Measurements from ENCODE around the gene OSBPL2. TPM values are rescaled to one million over a fixed set of nuclear protein-coding genes. Genes with fewer than 3 reads are reported as not detected.

The OSBPL2 gene
- total RNA-seq, 2 experiments from 2014 or later = 52.8 to 54.4 TPM

DNA sequence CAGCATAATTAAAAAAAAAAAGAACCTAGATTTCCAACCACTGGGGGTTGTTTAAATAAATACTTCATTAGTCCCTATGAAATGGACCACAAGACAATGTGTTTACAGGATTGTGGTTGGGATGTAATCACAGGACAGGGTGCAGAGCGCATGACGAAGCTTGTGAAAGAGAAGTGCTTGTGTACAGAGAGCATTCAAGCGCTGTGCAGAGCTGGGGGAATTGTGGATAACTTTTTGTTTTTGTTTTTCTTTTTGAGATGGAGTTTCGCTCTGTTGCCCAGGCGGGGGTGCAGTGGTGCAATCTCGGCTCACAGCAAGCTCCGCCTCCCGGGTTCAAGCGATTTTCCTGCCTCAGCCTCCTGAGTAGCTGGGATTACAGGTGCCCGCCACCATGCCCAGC lies 106.5 kb downstream of the OSBPL2 start:
- Histone ChIP-seq H3K9me3 (ENCODE audit: control insufficient read depth in 1 of 2, insufficient read depth in 1 of 2, low read length in 2 of 2) (peaks cover 0 to 27% of the 10 kb centered on the region in 2 experiments), H3K4me1 (ENCODE audit: insufficient read depth, low read length) (no peaks in the 10 kb centered on the region), H3K4me3 (ENCODE audit: low read length) (no peak overlapping the region), H3K27me3 (ENCODE audit: control insufficient read depth in 1 of 2, insufficient read depth in 2 of 2, low read length in 2 of 2) (no peaks in the 10 kb centered on the region), H3K27ac (ENCODE audit: low read depth in 1 of 2, low read length in 2 of 2) (no peak overlapping the region), H3K36me3 (ENCODE audit: insufficient read depth, low read length) (no peaks in the 10 kb centered on the region)
- Mint-ChIP-seq H3K36me3 (ENCODE audit: low read depth) (no peaks in the 10 kb centered on the region), H3K9me3 (peaks cover 3% of the 10 kb centered on the region), H3K4me1 (ENCODE audit: low read depth) (no peaks in the 10 kb centered on the region), H3K27ac (no peak overlapping the region), H3K4me3 (no peak overlapping the region), H3K27me3 (peaks cover 3% of the 10 kb centered on the region)
- DNase-seq (no peak), ATAC-seq (ENCODE audit: poor library complexity) (no peak)
- CTCF ChIA-PET = no interaction called here
- POLR2A ChIA-PET = no interaction called here
- TF ChIP-seq, protein P1, sequence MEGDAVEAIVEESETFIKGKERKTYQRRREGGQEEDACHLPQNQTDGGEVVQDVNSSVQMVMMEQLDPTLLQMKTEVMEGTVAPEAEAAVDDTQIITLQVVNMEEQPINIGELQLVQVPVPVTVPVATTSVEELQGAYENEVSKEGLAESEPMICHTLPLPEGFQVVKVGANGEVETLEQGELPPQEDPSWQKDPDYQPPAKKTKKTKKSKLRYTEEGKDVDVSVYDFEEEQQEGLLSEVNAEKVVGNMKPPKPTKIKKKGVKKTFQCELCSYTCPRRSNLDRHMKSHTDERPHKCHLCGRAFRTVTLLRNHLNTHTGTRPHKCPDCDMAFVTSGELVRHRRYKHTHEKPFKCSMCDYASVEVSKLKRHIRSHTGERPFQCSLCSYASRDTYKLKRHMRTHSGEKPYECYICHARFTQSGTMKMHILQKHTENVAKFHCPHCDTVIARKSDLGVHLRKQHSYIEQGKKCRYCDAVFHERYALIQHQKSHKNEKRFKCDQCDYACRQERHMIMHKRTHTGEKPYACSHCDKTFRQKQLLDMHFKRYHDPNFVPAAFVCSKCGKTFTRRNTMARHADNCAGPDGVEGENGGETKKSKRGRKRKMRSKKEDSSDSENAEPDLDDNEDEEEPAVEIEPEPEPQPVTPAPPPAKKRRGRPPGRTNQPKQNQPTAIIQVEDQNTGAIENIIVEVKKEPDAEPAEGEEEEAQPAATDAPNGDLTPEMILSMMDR (IDR thresholded peaks at IDR 0.05) = no peak
- intact Hi-C loops (cut with DNase I, micrococcal nuclease) = no loop called here

Small RNAs within 50 kb of the gene (microRNA-seq; reads per million reads assigned to microRNA genes)
- gene MIR4758 (ENCODE audit: borderline microRNAs expressed, borderline replicate concordance) = not detected

Other genes starting within 250 kb of the OSBPL2 start
- gene TAF4, start 172.6 kb upstream of the OSBPL2 start, total RNA-seq = 10 to 100 TPM; 11.1 to 12.5 TPM
- 10 to 100 TPM; 34.5 to 35.7 TPM for gene LSM14B, start 116.0 kb upstream of the OSBPL2 start, total RNA-seq
- 100 to 1,000 TPM; 150 to 158 TPM for gene PSMA7, start 95.1 kb upstream of the OSBPL2 start, total RNA-seq
- gene SS18L1, start 94.8 kb upstream of the OSBPL2 start, total RNA-seq = 10 to 100 TPM; 12.8 to 13.4 TPM
- gene MTG2, start 55.5 kb upstream of the OSBPL2 start, total RNA-seq = 1 to 10 TPM; 9.5 to 9.9 TPM
- gene HRH3, start 18.2 kb upstream of the OSBPL2 start, total RNA-seq = not detected
- 10 to 100 TPM; 40.8 to 44.3 TPM for gene ADRM1, start 64.5 kb downstream of the OSBPL2 start, total RNA-seq
- gene LAMA5, start 128.8 kb downstream of the OSBPL2 start, total RNA-seq = under 1 TPM; 0.16 to 0.78 TPM
- gene RPS21, start 148.6 kb downstream of the OSBPL2 start, total RNA-seq = 1,000 to 10,000 TPM; 3,015 to 3,210 TPM
- gene CABLES2, start 168.8 kb downstream of the OSBPL2 start, total RNA-seq = 1 to 10 TPM; 4.4 TPM
- not detected for gene RBBP8NL, start 189.0 kb downstream of the OSBPL2 start, total RNA-seq
- not detected for gene GATA5, start 237.5 kb downstream of the OSBPL2 start, total RNA-seq